ENCODE results near the gene LGALS16. TPM values are rescaled to one million over a fixed set of nuclear protein-coding genes. Genes with fewer than 3 reads are reported as not detected.
"Not testable (repeated sequence)": the region's sequence is repeated elsewhere in the genome, so short reads cannot be mapped to it uniquely, and the experiment has no call there.

LGALS16 gene
- total RNA-seq, 1 experiment from 2014 or later = not detected

DNA sequence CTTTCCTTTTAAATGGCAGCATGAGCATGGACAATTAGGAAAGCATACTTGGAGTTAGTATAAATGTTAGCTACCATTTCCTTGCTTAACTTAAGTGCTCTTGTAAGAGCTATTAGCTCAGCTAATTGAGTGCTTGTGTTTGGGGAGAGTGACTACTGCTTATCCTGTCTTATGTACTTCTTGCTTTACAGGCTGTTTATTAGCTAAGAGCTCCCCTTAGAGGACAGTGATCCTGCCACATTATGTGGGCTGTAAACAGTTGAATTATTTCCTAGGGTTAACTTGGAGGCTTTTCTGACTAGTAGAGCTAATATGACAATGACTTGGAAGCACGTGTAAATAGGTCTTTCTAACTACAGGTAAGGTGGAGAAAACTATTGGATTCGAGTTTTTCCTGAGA, 28.1 kb upstream of the LGALS16 start:
- POLR2A ChIA-PET (ENCODE audit: unreplicated experiment); H3K4me3 ChIP-seq; H3K79me2 ChIP-seq (ENCODE audit: low read depth); H3K4me2 ChIP-seq; BruUV-seq (replicated peaks); H3K9me3 ChIP-seq (ENCODE audit: insufficient read depth, low read depth); H2AFZ ChIP-seq; DNase-seq; H3K4me1 ChIP-seq (replicated peaks; ENCODE audit: insufficient read depth); H3K36me3 ChIP-seq (ENCODE audit: low read depth); H4K20me1 ChIP-seq (ENCODE audit: insufficient read depth); H3K27ac ChIP-seq; H3K9me2 ChIP-seq (ENCODE audit: insufficient read depth); H3F3A ChIP-seq (ENCODE audit: insufficient read depth, low read depth); CTCF ChIA-PET: not testable (repeated sequence)
- intact Hi-C loops (cut with micrococcal nuclease; ENCODE audit: unreplicated experiment) = loop anchor here (1.0 kb wide), 1 partner anchor 76 kb away; no protein-coding TSS in a partner anchor
- H3K27me3 ChIP-seq (ENCODE audit: insufficient read depth, low read depth) = peaks cover 52% of the 10 kb centered on the region
- TF ChIP-seq CTCF (conservative IDR thresholded peaks at IDR 0.05) = peak; percentile 43; the same call in 1 of the 2 replicates

DNA sequence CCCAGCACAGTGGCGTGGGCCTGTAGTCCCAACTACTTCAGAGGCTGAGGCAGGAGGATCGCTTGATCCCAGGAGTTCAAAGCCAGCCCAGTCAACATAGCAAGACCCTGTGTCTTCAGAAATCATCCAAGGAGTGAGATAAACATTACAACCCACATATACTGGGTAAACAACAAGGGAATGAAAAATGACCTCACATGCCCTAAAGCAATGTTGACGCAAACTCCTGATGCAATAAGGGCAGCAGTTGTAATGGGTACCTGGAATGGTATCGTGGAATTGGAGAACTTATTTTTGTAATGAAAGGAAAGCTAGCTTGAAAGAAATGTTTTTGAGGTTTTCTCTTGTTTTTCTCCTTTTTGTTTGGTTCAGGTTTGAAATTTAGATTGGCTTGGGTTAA, 24.5 kb upstream of the LGALS16 start:
- Histone ChIP-seq H3K36me3 (ENCODE audit: low read depth) (no peaks in the 10 kb centered on the region), H3K79me2 (ENCODE audit: low read depth) (no peaks in the 10 kb centered on the region), H3F3A (ENCODE audit: insufficient read depth, low read depth) (no peaks in the 10 kb centered on the region), H3K4me2 (no peak overlapping the region), H3K9me3 (ENCODE audit: insufficient read depth, low read depth) (no peaks in the 10 kb centered on the region), H3K4me1 (replicated peaks; ENCODE audit: insufficient read depth) (no peaks in the 10 kb centered on the region), H3K27me3 (ENCODE audit: insufficient read depth, low read depth) (peaks cover 31% of the 10 kb centered on the region), H3K9me2 (ENCODE audit: insufficient read depth) (no peaks in the 10 kb centered on the region), H3K27ac (no peak overlapping the region), H4K20me1 (ENCODE audit: insufficient read depth) (no peaks in the 10 kb centered on the region), H3K4me3 (no peak overlapping the region), H2AFZ (no peak overlapping the region)
- BruUV-seq (replicated peaks) = no TSS peak
- CTCF ChIA-PET = no interaction called here
- TF ChIP-seq EZH2 (IDR thresholded peaks at IDR 0.05; ENCODE audit: low read depth) (no peak), CTCF (conservative IDR thresholded peaks at IDR 0.05) (no peak)
- DNase-seq = no peak
- intact Hi-C loops (cut with micrococcal nuclease; ENCODE audit: unreplicated experiment) = no loop called here
- POLR2A ChIA-PET (ENCODE audit: unreplicated experiment) = no interaction called here

- POLR2A ChIA-PET (ENCODE audit: unreplicated experiment) = no interaction called here
- no TSS peak for BruUV-seq (replicated peaks)
- Histone ChIP-seq H3K4me1 (replicated peaks; ENCODE audit: insufficient read depth) (no peaks in the 10 kb centered on the region), H2AFZ (no peak overlapping the region), H3K27ac (no peak overlapping the region), H4K20me1 (ENCODE audit: insufficient read depth) (no peaks in the 10 kb centered on the region), H3K9me2 (ENCODE audit: insufficient read depth) (no peaks in the 10 kb centered on the region), H3K4me2 (no peak overlapping the region), H3K9me3 (ENCODE audit: insufficient read depth, low read depth) (no peaks in the 10 kb centered on the region), H3K4me3 (no peak overlapping the region), H3K36me3 (ENCODE audit: low read depth) (no peaks in the 10 kb centered on the region), H3F3A (ENCODE audit: insufficient read depth, low read depth) (no peaks in the 10 kb centered on the region), H3K79me2 (ENCODE audit: low read depth) (no peaks in the 10 kb centered on the region), H3K27me3 (ENCODE audit: insufficient read depth, low read depth) (peaks cover 31% of the 10 kb centered on the region)
- no peak for TF ChIP-seq CTCF (conservative IDR thresholded peaks at IDR 0.05)
- no peak for TF ChIP-seq EZH2 (IDR thresholded peaks at IDR 0.05; ENCODE audit: low read depth)
- CTCF ChIA-PET = no interaction called here
- intact Hi-C loops (cut with micrococcal nuclease; ENCODE audit: unreplicated experiment) = no loop called here
- DNase-seq = no peak
Observed at GRCh38 chr19:39631626-39632025, 24.1 kb upstream of the LGALS16 start.

All from PC-9 (cell line).